Mucosa of rectum (tissue), 2 donors: Measurements from ENCODE around the gene MAP7D1.
A peak's percentile ranks its signal among the peaks of the same experiment; 100 is the strongest.
"Not testable (repeated sequence)": the region's sequence is repeated elsewhere in the genome, so short reads cannot be mapped to it uniquely, and the experiment has no call there.

ENCODE experiments used
- H3K27ac ChIP-seq, 2 donors: one replicate each; pipeline ENCODE4 v1.7.0; 2013; ENCODE audit warnings: inconsistent platforms in 2 of 2, low read depth in 2 of 2, low read length in 2 of 2
- H3K27me3 ChIP-seq, 2 donors: one replicate each; pipeline ENCODE4 v1.7.0; 2013; ENCODE audit warnings: low read length in 2 of 2; ENCODE audit not compliant: control insufficient read depth in 2 of 2, insufficient read depth in 2 of 2
- H3K36me3 ChIP-seq, 2 donors: one replicate each; pipeline ENCODE4 v1.7.0; 2013; ENCODE audit warnings: low read length in 2 of 2; ENCODE audit not compliant: control insufficient read depth in 2 of 2, insufficient read depth in 2 of 2
- H3K4me1 ChIP-seq, 2 donors: one replicate each; pipeline ENCODE4 v1.7.0; 2013; ENCODE audit warnings: low read length in 2 of 2, mild to moderate bottlenecking in 1 of 2; ENCODE audit not compliant: control insufficient read depth in 2 of 2, insufficient read depth in 2 of 2
- H3K4me3 ChIP-seq, 2 donors: one replicate each; pipeline ENCODE4 v1.7.0; 2013; ENCODE audit warnings: low read length in 2 of 2
- H3K9ac ChIP-seq, 2 donors: one replicate each; pipeline ENCODE4 v1.7.0; 2013; ENCODE audit warnings: low read length in 2 of 2, low read depth in 1 of 2, mild to moderate bottlenecking in 1 of 2
- H3K9me3 ChIP-seq, 2 donors: one replicate each; pipeline ENCODE4 v1.7.0; 2013; ENCODE audit warnings: low read length in 2 of 2; ENCODE audit not compliant: control insufficient read depth in 2 of 2
- donor health status: healthy.
- donor health status: Normal muscosa, but diverticular disease.

MAP7D1 gene

DNA sequence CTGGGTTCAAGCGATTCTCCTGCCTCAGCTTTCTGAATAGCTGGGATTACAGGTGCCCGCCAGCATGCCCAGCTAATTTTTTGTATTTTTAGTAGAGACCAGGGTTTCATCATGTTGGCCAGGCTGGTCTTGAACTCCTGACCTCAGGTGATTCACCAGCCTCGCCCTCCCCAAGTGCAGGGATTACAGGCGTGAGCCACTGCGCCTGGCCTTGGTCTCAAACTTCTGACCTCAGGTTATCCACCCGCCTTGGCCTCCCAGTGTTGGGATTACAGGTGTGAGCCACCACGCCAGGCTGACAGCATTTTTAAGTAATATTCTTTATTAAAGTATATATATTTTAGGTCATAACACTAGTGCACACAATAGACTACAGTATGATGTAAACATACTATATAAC is 65.9 kb downstream of the MAP7D1 start:
- peaks cover 21 to 25% of the 10 kb centered on the region in 2 donors for H3K4me1 ChIP-seq
- H3K36me3 ChIP-seq, H3K9ac ChIP-seq, H3K27me3 ChIP-seq, H3K4me3 ChIP-seq, H3K27ac ChIP-seq, H3K9me3 ChIP-seq: not testable (repeated sequence)

DNA sequence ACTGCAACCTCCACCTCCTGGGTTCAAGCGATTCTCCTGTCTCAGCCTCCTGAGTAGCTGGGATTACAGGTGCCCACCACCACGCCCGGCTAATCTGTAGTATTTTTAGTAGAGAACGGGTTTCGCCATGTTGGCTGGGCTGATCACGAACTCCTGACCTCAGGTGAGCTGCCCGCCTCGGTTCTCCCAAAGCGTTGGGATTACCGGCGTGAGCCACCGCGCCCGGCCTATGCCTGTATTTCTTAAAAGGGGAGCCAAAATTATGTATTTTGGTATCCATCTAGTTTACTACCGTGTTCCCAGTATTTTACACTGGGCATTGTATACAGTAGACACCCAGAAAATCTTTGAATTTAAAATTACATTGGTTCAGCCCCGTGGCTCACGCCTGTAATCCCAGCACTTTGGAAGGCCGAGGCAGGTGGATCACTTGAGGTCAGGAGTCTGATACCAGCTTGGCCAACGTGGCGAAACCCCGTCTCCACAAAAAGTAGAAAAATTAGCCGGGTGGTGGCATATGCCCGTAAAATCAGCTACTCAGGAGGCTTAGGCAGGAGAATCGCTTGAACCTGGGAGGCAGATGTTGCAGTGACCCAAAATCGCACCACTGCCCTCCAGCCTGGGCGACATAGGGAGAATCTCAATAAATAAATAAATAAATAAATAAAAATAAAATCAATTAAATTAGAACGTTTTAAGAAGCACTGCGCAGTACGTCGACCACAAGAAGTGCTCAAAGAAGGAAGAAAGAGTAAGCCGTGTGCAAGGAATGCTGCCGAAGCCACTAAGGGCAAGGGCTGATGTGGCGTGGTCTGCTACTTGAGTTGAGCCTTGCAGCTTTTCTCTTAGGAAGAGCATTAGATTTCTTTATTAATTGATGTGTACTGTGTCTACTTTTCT is 66.8 kb downstream of the MAP7D1 start:
- no peaks in the 10 kb centered on the region for H3K27me3 ChIP-seq
- H3K4me3 ChIP-seq, result peak overlapping the region; percentile 87 to 95
- H3K9ac ChIP-seq, result peak overlapping the region; percentile 82 to 92
- H3K9me3 ChIP-seq, result no peaks in the 10 kb centered on the region
- H3K36me3 ChIP-seq, result peaks cover 0 to 4% of the 10 kb centered on the region in 2 donors
- H3K27ac ChIP-seq, result peak overlapping the region; percentile 97
- peaks cover 21 to 25% of the 10 kb centered on the region in 2 donors for H3K4me1 ChIP-seq

DNA sequence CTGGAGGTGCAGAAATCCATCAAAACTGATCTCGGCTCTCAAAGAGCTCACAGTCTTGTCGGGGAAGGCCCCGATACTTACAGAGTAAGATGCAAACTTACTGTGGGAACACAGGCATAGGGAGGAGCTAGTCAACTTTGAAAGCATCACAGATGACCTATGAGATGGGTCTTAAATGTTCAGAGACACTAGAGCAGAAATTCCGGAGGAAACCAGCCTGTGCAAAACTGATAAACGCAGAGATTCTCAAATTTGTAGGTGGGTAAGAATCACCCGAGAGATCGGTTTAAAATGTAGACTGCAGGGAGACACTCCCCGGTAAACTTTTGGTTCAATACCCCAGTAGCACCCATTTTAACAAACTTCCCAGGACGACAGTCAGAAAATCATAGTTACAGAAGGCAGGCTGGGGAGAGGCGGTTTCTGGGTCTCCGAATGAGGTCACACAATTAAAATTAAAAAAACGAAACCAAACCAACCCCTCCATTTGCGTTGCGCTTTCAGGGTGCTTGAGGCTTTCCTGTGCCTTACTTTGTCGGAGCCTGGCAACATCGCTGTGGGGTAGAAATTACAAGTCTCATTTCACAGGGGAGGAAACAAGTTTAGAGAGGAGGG is 67.5 kb downstream of the MAP7D1 start:
- Histone ChIP-seq H3K36me3 (peaks cover 0 to 7% of the 10 kb centered on the region in 2 donors), H3K4me1 (peaks cover 21 to 25% of the 10 kb centered on the region in 2 donors), H3K9me3 (no peaks in the 10 kb centered on the region), H3K27me3 (no peaks in the 10 kb centered on the region), H3K9ac (peak overlapping the region; percentile 82 to 92), H3K27ac (peak overlapping the region; percentile 97), H3K4me3 (peak overlapping the region; percentile 87 to 95)

DNA sequence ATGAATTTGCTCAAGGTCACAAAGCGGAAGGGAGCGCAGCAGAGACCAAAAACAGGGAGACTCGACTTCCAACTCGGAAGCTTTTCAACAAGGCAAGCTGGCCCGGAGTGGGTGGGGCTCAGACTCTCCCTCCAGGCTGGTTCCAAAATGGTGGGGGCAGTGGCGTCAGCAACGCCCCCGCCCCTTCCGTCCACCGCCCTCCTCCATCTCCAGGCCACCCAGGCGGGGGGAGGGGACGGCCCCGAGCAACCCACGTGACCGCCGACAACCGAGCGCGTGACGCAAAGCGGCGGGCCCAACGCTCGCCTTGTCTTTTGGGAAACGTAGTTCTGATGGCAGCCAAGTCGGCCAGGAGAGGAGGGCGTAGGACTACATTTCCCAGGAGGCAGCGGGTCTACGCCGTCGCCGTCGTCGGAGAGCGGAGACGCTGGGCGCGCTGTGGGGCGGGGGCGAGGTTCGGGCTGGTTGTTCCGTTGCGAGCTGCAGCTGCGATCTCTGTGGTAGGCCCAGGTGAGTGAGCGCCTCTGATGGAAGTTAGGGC is 68.1 kb downstream of the MAP7D1 start, which contains the start of gene THRAP3:
THRAP3 (plus strand) TSS at position 448 of the 541 bp plus-strand sequence. CDS start 58,121 bp downstream, outside the sequence.
- H3K27ac ChIP-seq, result peak within 1 kb of the TSS; percentile 97 to 98
- H3K4me1 ChIP-seq, result peaks cover 21 to 25% of the 10 kb centered on the region in 2 donors
- H3K9ac ChIP-seq, result peak within 1 kb of the TSS; percentile 89 to 95
- no peaks in the 10 kb centered on the region for H3K27me3 ChIP-seq
- no peaks in the 10 kb centered on the region for H3K9me3 ChIP-seq
- H3K36me3 ChIP-seq, result peaks cover 0 to 7% of the 10 kb centered on the region in 2 donors
- H3K4me3 ChIP-seq, result peak within 1 kb of the TSS; percentile 95 to 97

DNA sequence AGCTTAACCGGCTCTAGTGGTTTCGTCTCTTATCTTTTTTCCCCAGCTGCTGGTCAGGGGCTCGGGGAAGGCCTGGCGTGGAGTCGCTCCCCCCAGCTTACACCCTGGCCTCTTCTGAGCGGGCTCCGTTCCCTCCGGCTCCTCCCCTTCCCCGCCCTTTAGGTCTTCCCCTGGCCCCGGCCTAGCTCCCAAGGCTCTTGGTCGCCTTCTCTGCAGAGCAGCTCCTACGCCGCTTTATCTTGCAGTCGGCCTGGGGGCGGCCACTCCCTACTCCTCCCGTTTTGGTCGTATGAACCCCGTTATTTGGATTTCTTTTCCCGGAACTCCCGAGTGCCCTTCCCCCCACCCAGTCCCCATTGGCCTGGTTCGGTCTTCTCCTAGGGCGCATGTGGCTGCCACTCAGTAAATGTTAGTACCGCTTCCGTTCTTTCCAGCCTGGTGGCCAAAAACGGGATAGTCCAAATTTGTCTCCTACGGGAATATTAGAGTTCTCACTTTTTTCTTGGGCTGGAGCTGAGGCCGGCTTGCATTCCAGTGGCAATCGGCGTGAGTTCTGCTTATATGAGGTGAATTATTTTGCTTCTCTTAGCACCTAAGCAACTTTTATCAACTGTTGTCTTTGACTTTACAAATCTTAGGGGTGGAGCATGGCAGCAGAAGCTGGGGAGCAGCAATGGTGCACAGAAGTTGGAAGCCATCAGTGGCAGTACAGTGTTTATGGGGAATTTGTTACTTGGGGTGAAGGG is 68.8 kb downstream of the MAP7D1 start:
- Histone ChIP-seq H3K9ac (peak overlapping the region; percentile 89 to 95), H3K36me3 (peaks cover 0 to 7% of the 10 kb centered on the region in 2 donors), H3K9me3 (no peaks in the 10 kb centered on the region), H3K4me3 (peak overlapping the region; percentile 77 to 97), H3K27me3 (no peaks in the 10 kb centered on the region), H3K27ac (peak overlapping the region; percentile 96 to 98), H3K4me1 (peaks cover 21 to 25% of the 10 kb centered on the region in 2 donors)

DNA sequence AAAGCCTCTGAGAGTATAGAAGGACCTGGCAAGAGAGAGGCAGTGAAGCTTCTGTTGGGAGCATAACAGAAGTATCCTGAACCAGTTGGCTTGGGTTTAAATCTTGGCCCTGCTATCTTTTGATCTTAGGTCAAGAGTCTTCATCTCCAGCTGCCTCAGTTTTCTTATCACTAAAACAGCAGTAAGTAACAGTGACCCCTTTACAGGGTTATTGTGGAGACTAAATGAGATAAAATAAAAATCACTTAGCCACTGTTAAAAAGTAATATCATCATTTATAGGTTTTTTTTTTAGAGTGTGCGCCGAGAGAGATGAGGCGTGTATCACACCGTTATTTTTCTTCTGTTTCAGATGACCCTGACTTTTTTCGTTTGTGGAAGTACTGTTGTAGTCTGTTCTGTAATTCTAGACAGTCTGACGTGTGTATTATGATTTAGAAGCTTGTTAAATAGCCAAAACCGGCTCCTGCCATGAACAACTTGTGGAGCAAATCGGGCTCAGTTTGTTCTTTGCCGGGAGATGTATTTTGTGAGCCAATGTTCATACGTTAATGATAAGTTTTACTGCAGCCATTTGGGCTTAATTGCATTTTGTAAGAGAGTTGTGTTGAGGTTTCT is 69.4 kb downstream of the MAP7D1 start:
- H3K9me3 ChIP-seq, result no peaks in the 10 kb centered on the region
- H3K9ac ChIP-seq, result peak overlapping the region; percentile 89 to 95
- no peaks in the 10 kb centered on the region for H3K27me3 ChIP-seq
- peaks cover 21 to 25% of the 10 kb centered on the region in 2 donors for H3K4me1 ChIP-seq
- peaks cover 0 to 7% of the 10 kb centered on the region in 2 donors for H3K36me3 ChIP-seq
- peak overlapping the region; percentile 96 to 98 for H3K27ac ChIP-seq
- H3K4me3 ChIP-seq, result peak overlapping the region; percentile 77 to 97

DNA sequence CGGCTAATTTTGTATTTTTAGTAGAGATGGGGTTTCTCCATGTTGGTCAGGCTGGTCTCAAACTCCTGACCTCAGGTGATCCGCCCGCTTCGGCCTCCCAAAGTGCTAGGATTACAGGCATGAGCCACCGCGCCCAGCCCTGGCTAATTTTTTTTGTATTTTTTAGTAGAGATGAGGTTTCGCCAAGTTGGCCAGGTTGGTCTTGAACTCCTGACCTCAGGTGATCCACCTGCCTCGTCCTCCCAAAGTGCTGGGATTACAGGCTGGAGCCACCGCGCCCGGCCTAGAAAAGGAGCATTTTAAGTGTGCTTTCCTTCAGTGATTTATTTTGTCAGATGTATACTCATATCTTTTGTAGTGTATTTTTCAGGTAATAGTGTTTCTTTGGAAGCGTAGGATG is 74.3 kb downstream of the MAP7D1 start:
- H3K9ac ChIP-seq, H3K9me3 ChIP-seq, H3K4me3 ChIP-seq, H3K27ac ChIP-seq, H3K27me3 ChIP-seq: not testable (repeated sequence)
- H3K36me3 ChIP-seq, result peaks cover 10 to 20% of the 10 kb centered on the region in 2 donors
- H3K4me1 ChIP-seq, result peaks cover 13% of the 10 kb centered on the region in 2 donors
